ENCODE results near the gene LMBRD1.

LMBRD1 gene

GRCh38 chr6:69796642-69797390 lies at the start of gene LMBRD1:
Gene LMBRD1, minus strand, starts transcription at chr6:69797010. Its CDS starts 129 bp downstream, at chr6:69796881.
- H3K4me2 ChIP-seq (ENCODE audit: low read depth, low read length, poor library complexity, severe bottlenecking), result peak within 1 kb of the TSS; percentile 87
- H3K4me3 ChIP-seq (ENCODE audit: low read length, poor library complexity, severe bottlenecking), result peak within 1 kb of the TSS; percentile 79
- H3K9ac ChIP-seq (ENCODE audit: low read depth, low read length, poor library complexity, severe bottlenecking), result peak within 1 kb of the TSS; percentile 79
- peaks cover 5% of the 10 kb centered on the region for H4K20me1 ChIP-seq (ENCODE audit: insufficient read depth, low read length, poor library complexity, severe bottlenecking)
- no peaks in the 10 kb centered on the region for H3K36me3 ChIP-seq (ENCODE audit: insufficient read depth, low read length)
- peaks cover 36% of the 10 kb centered on the region for H3K4me1 ChIP-seq (ENCODE audit: insufficient read depth, low read length, poor library complexity, severe bottlenecking)
- no peak for TF ChIP-seq EZH2phosphoT487 (IDR thresholded peaks at IDR 0.05; ENCODE audit: borderline replicate concordance)
- TF ChIP-seq, protein P1, sequence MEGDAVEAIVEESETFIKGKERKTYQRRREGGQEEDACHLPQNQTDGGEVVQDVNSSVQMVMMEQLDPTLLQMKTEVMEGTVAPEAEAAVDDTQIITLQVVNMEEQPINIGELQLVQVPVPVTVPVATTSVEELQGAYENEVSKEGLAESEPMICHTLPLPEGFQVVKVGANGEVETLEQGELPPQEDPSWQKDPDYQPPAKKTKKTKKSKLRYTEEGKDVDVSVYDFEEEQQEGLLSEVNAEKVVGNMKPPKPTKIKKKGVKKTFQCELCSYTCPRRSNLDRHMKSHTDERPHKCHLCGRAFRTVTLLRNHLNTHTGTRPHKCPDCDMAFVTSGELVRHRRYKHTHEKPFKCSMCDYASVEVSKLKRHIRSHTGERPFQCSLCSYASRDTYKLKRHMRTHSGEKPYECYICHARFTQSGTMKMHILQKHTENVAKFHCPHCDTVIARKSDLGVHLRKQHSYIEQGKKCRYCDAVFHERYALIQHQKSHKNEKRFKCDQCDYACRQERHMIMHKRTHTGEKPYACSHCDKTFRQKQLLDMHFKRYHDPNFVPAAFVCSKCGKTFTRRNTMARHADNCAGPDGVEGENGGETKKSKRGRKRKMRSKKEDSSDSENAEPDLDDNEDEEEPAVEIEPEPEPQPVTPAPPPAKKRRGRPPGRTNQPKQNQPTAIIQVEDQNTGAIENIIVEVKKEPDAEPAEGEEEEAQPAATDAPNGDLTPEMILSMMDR (conservative IDR thresholded peaks at IDR 0.05; ENCODE audit: low read length), result peak; percentile 85
- peak within 1 kb of the TSS; percentile 84 for H2AFZ ChIP-seq (ENCODE audit: low read length)
- no peaks in the 10 kb centered on the region for H3K9me3 ChIP-seq (ENCODE audit: insufficient read depth, low read depth, low read length)
- no peaks in the 10 kb centered on the region for H3K9me2 ChIP-seq (replicated peaks; ENCODE audit: low read depth, low read length)
- peaks cover 27% of the 10 kb centered on the region for H3K79me2 ChIP-seq (ENCODE audit: insufficient read depth, low read length)
- no peaks in the 10 kb centered on the region for H3K27me3 ChIP-seq (ENCODE audit: insufficient read depth, low read length, poor library complexity, severe bottlenecking)
- H3F3A ChIP-seq (ENCODE audit: low read depth), result no peaks in the 10 kb centered on the region

- no peak for TF ChIP-seq EZH2phosphoT487 (IDR thresholded peaks at IDR 0.05; ENCODE audit: borderline replicate concordance)
- TF ChIP-seq, protein P1 (conservative IDR thresholded peaks at IDR 0.05; ENCODE audit: low read length), result no peak
- Histone ChIP-seq H3K79me2 (ENCODE audit: insufficient read depth, low read length) (no peaks in the 10 kb centered on the region), H2AFZ (ENCODE audit: low read length) (no peak overlapping the region)
Measured at GRCh38 chr6:69846312-69846711, 49.5 kb upstream of the LMBRD1 start.

DNA sequence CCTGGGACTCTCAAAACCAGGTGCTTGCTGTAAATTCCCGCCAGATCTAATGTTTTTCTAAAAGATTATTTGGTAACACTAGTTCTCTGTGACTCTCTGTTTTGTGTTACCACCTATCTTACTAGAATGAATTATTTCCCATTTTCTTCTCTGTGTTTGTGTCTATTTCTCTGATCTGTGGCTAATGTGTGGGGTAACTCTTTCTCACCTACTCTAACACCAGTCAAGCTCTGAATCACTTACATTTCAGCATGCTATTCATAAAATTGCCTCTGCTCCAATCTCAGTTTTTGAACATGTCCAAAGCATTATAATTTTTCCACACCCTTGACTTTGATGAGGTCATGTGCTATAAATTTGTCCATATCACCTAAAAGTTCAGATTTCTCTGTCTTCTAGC lies 46.4 kb upstream of the LMBRD1 start:
- no peaks in the 10 kb centered on the region for H3K79me2 ChIP-seq (ENCODE audit: insufficient read depth, low read length)
- H2AFZ ChIP-seq (ENCODE audit: low read length), result no peak overlapping the region
- H3K4me1 ChIP-seq (ENCODE audit: insufficient read depth, low read length, poor library complexity, severe bottlenecking), result no peaks in the 10 kb centered on the region
- H3K9me2 ChIP-seq (replicated peaks; ENCODE audit: low read depth, low read length), result no peaks in the 10 kb centered on the region
- H3K36me3 ChIP-seq (ENCODE audit: insufficient read depth, low read length), result no peaks in the 10 kb centered on the region
- H3K27me3 ChIP-seq (ENCODE audit: insufficient read depth, low read length, poor library complexity, severe bottlenecking), result peaks cover 5% of the 10 kb centered on the region
- no peak overlapping the region for H3K4me2 ChIP-seq (ENCODE audit: low read depth, low read length, poor library complexity, severe bottlenecking)
- no peaks in the 10 kb centered on the region for H4K20me1 ChIP-seq (ENCODE audit: insufficient read depth, low read length, poor library complexity, severe bottlenecking)
- no peaks in the 10 kb centered on the region for H3F3A ChIP-seq (ENCODE audit: low read depth)
- H3K4me3 ChIP-seq (ENCODE audit: low read length, poor library complexity, severe bottlenecking), result no peak overlapping the region
- no peak for TF ChIP-seq EZH2phosphoT487 (IDR thresholded peaks at IDR 0.05; ENCODE audit: borderline replicate concordance)
- TF ChIP-seq, protein P1 (conservative IDR thresholded peaks at IDR 0.05; ENCODE audit: low read length), result no peak
- no peaks in the 10 kb centered on the region for H3K9me3 ChIP-seq (ENCODE audit: insufficient read depth, low read depth, low read length)
- no peak overlapping the region for H3K9ac ChIP-seq (ENCODE audit: low read depth, low read length, poor library complexity, severe bottlenecking)

More at GRCh38 chr6:69846312-69846711, 49.5 kb upstream of the LMBRD1 start:
- Histone ChIP-seq H4K20me1 (ENCODE audit: insufficient read depth, low read length, poor library complexity, severe bottlenecking) (no peaks in the 10 kb centered on the region), H3K9ac (ENCODE audit: low read depth, low read length, poor library complexity, severe bottlenecking) (no peak overlapping the region), H3K9me3 (ENCODE audit: insufficient read depth, low read depth, low read length) (no peaks in the 10 kb centered on the region), H3K9me2 (replicated peaks; ENCODE audit: low read depth, low read length) (no peaks in the 10 kb centered on the region), H3K4me3 (ENCODE audit: low read length, poor library complexity, severe bottlenecking) (no peak overlapping the region), H3K36me3 (ENCODE audit: insufficient read depth, low read length) (no peaks in the 10 kb centered on the region), H3K4me2 (ENCODE audit: low read depth, low read length, poor library complexity, severe bottlenecking) (no peak overlapping the region), H3K4me1 (ENCODE audit: insufficient read depth, low read length, poor library complexity, severe bottlenecking) (no peaks in the 10 kb centered on the region), H3K27me3 (ENCODE audit: insufficient read depth, low read length, poor library complexity, severe bottlenecking) (peaks cover 5% of the 10 kb centered on the region), H3F3A (ENCODE audit: low read depth) (no peaks in the 10 kb centered on the region)
